ENCODE data around the gene NPL. TPM values are rescaled to one million over a fixed set of nuclear protein-coding genes. Genes with fewer than 3 reads are reported as not detected.

The NPL gene
- total RNA-seq, 1 experiment from 2014 or later, result 2.4 TPM

- Histone ChIP-seq H4K5ac (ENCODE audit: insufficient read length, low read depth, low read length) (no peak overlapping the region), H2BK120ac (ENCODE audit: low read depth, low read length, poor library complexity, severe bottlenecking) (no peak overlapping the region), H3T11ph (ENCODE audit: low read length) (no peak overlapping the region), H2BK5ac (ENCODE audit: insufficient read length, low read length) (no peak overlapping the region), H4K91ac (ENCODE audit: insufficient read length, low read depth, low read length) (no peak overlapping the region), H3K79me1 (ENCODE audit: insufficient read depth, low read depth, low read length, poor library complexity, severe bottlenecking) (no peaks in the 10 kb centered on the region), H3K56ac (ENCODE audit: insufficient read length, low read depth, low read length) (no peak overlapping the region), H3K4ac (ENCODE audit: low read depth, low read length) (no peak overlapping the region), H3K27ac (ENCODE audit: insufficient read length, low read depth, low read length) (no peak overlapping the region), H3K9me3 (ENCODE audit: control insufficient read depth, low read depth, low read length) (no peaks in the 10 kb centered on the region), H2BK20ac (ENCODE audit: low read depth, low read length, poor library complexity, severe bottlenecking) (no peak overlapping the region), H3K4me1 (ENCODE audit: insufficient read depth, low read length) (no peaks in the 10 kb centered on the region), H3K18ac (ENCODE audit: insufficient read length, low read depth, low read length) (no peak overlapping the region), H2BK15ac (ENCODE audit: low read depth, low read length) (no peak overlapping the region), H3K27me3 (ENCODE audit: insufficient read depth, low read length) (no peaks in the 10 kb centered on the region), H2BK12ac (ENCODE audit: insufficient read length, low read depth, low read length) (no peak overlapping the region), H4K8ac (replicated peaks; ENCODE audit: insufficient read length, low read depth, low read length) (no peak overlapping the region), H3K79me2 (ENCODE audit: insufficient read depth, low read length) (no peaks in the 10 kb centered on the region), H3K23me2 (ENCODE audit: insufficient read length, low read depth, low read length, poor library complexity, severe bottlenecking) (no peaks in the 10 kb centered on the region), H4K20me1 (ENCODE audit: control insufficient read depth, insufficient read depth, insufficient read length) (no peaks in the 10 kb centered on the region), H3K23ac (ENCODE audit: insufficient read length, low read depth, low read length) (no peak overlapping the region), H3K9ac (ENCODE audit: extremely low read depth, insufficient read length, low read length) (no peak overlapping the region), H2AK5ac (ENCODE audit: insufficient read length, low read length) (no peak overlapping the region), H3K14ac (ENCODE audit: insufficient read depth, low read length) (no peak overlapping the region), H2AFZ (ENCODE audit: low read length) (no peak overlapping the region), H3K4me2 (ENCODE audit: insufficient read depth, insufficient read length, low read length) (no peak overlapping the region)
- H3K36me3 Mint-ChIP-seq (ENCODE audit: insufficient read depth in 1 of 3, low read depth in 3 of 3), result no peaks in the 10 kb centered on the region
- no peaks in the 10 kb centered on the region for H3K4me1 Mint-ChIP-seq
- no CpG with 5 or more reads among the region's 2 CpGs for WGBS (ENCODE audit: extremely low coverage, insufficient read length, low lambda C conversion rate)
- no peak overlapping the region for H3K27ac Mint-ChIP-seq
- H3K4me3 Mint-ChIP-seq, result no peak overlapping the region
- DNase-seq, result no peak
- no peaks in the 10 kb centered on the region for H3K9me3 Mint-ChIP-seq
- no peaks in the 10 kb centered on the region for H3K27me3 Mint-ChIP-seq (ENCODE audit: low read depth)
- TF ChIP-seq, protein P1, sequence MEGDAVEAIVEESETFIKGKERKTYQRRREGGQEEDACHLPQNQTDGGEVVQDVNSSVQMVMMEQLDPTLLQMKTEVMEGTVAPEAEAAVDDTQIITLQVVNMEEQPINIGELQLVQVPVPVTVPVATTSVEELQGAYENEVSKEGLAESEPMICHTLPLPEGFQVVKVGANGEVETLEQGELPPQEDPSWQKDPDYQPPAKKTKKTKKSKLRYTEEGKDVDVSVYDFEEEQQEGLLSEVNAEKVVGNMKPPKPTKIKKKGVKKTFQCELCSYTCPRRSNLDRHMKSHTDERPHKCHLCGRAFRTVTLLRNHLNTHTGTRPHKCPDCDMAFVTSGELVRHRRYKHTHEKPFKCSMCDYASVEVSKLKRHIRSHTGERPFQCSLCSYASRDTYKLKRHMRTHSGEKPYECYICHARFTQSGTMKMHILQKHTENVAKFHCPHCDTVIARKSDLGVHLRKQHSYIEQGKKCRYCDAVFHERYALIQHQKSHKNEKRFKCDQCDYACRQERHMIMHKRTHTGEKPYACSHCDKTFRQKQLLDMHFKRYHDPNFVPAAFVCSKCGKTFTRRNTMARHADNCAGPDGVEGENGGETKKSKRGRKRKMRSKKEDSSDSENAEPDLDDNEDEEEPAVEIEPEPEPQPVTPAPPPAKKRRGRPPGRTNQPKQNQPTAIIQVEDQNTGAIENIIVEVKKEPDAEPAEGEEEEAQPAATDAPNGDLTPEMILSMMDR (conservative IDR thresholded peaks at IDR 0.05), result no peak
These were observed 37.3 kb downstream of the NPL start for GRCh38 chr1:182826892-182827291.
